ENCODE measurements around the gene AP1S1. TPM values are rescaled to one million over a fixed set of nuclear protein-coding genes. Genes with fewer than 3 reads are reported as not detected.
"Not testable (repeated sequence)": the region's sequence is repeated elsewhere in the genome, so short reads cannot be mapped to it uniquely, and the experiment has no call there.

Gene AP1S1
- total RNA-seq, 1 donor from 2014 or later, result 50.4 TPM

DNA sequence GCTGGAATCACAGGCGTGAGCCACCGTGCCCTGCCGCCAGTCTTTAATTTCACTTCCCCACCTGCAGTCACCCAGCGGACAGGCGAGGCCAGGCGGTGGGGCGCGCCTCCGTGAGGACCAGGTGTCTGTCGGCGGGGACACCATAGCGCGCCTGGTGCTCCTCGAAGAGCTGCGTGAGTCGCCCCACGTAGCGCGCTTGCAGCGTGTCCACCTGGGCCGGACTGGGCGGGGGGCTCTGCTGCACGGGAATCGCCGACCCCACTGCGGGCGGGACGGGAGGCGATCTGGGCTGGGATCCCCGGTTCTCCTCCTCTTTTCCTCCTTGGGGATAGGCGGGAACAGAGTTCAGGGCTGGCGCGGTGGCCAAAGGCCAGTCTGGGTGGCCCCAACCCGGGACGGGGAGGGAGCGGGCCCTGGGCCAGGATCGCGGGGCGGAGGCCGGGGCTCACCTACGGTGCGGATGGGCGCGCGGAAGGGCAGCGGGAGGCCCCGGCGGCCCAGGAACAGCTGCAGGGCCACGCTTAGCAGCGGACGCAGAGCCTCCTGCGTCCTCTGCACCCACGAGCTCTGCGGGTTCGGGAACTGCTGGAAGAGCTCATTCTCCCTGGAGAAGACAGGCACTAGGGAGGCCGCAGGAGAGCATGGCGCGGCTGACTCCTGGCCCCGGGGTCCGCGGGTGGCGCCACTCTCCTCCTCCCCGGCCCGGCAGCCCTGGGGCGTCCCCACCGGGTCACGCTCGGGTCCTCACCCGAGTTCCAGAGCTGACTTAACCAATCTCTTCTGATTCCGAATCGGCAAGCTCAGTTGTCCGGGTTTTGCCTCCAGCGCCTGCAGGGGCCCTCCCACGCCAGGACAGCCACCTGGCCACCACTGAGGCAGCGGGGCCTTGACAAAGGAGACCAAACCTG, 47.7 kb downstream of the AP1S1 start:
- H3K27me3 Mint-ChIP-seq (ENCODE audit: unreplicated experiment), result peaks cover 14% of the 10 kb centered on the region
- peaks cover 1% of the 10 kb centered on the region for H3K9me3 Mint-ChIP-seq (ENCODE audit: unreplicated experiment)
- no peak overlapping the region for H3K4me3 Mint-ChIP-seq (ENCODE audit: unreplicated experiment)
- H3K36me3 Mint-ChIP-seq (ENCODE audit: unreplicated experiment), result no peaks in the 10 kb centered on the region
- TF ChIP-seq, protein P1, sequence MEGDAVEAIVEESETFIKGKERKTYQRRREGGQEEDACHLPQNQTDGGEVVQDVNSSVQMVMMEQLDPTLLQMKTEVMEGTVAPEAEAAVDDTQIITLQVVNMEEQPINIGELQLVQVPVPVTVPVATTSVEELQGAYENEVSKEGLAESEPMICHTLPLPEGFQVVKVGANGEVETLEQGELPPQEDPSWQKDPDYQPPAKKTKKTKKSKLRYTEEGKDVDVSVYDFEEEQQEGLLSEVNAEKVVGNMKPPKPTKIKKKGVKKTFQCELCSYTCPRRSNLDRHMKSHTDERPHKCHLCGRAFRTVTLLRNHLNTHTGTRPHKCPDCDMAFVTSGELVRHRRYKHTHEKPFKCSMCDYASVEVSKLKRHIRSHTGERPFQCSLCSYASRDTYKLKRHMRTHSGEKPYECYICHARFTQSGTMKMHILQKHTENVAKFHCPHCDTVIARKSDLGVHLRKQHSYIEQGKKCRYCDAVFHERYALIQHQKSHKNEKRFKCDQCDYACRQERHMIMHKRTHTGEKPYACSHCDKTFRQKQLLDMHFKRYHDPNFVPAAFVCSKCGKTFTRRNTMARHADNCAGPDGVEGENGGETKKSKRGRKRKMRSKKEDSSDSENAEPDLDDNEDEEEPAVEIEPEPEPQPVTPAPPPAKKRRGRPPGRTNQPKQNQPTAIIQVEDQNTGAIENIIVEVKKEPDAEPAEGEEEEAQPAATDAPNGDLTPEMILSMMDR (IDR thresholded peaks at IDR 0.05; ENCODE audit: partially characterized antibody, unreplicated experiment), result no peak
- no peaks in the 10 kb centered on the region for H3K4me1 Mint-ChIP-seq (ENCODE audit: low read depth, unreplicated experiment)
- no peak overlapping the region for H3K27ac Mint-ChIP-seq (ENCODE audit: unreplicated experiment)
- DNase-seq, result no peak

DNA sequence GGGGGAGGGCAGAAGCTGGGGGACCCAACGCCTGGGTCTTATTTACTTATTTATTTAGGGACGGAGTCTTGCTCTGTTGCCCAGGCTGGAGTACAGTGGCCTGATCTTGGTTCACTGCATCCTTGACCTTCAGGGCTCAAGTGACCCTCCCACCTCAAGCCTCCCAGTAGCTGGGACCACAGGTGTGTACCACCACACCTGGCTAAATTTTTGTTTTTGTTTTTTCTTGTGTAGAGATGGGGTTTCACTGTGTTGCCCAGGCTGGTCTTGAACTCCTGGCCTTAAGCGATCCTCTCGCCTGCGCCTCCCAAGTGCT, 48.3 kb downstream of the AP1S1 start:
- H3K9me3 Mint-ChIP-seq (ENCODE audit: unreplicated experiment), result no peaks in the 10 kb centered on the region
- no peak overlapping the region for H3K4me3 Mint-ChIP-seq (ENCODE audit: unreplicated experiment)
- DNase-seq, result no peak
- H3K27me3 Mint-ChIP-seq (ENCODE audit: unreplicated experiment), result peaks cover 14% of the 10 kb centered on the region
- H3K4me1 Mint-ChIP-seq (ENCODE audit: low read depth, unreplicated experiment), result no peaks in the 10 kb centered on the region
- TF ChIP-seq, protein P1 (IDR thresholded peaks at IDR 0.05; ENCODE audit: partially characterized antibody, unreplicated experiment), result no peak
- no peak overlapping the region for H3K27ac Mint-ChIP-seq (ENCODE audit: unreplicated experiment)
- no peaks in the 10 kb centered on the region for H3K36me3 Mint-ChIP-seq (ENCODE audit: unreplicated experiment)

DNA sequence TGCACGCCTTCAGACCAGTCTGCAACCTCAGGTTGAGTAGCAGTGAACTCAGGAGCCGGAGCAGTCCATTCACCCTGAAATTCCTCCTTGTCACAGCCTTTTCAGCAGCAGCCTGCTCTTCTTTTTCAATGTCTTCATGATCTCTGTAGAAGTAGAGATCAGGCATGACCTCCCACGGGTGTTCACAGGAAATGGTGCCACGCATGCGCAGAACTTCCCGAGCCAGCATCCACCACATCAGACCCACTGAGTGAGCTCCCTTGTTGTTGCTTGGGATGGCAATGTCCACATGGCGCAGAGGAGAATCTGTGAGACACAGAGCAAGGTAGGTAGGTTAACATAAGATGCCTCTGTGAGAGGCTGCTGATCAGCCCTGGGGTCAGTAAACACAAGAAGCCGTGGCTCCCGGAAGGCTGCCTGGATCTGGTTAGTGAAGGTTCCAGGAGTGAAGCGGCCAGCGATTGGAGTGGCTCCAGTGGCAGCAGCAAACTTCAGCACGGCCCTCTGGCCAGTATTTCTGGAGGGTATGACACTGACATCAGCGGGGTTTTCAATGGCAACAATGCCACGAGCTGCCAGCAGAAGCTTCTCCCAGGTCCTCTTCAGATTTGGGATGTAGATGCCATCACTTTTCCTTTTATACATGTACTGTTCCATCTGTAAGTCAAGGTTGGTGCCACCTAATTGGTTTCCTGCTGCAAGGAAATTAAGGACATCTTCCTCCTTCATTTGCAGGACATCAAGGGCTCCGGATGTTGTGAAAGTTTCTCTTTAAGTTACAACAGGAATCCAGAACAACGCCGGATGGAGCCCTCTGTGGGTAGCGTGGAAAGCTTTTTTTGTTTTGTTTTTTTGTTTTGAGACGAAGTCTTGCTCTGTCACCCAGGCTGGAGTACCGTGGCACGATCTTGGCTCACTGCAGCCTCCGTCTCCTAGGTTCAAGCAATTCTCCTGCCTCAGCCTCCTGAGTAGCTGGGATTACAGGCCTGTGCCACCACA, 49.8 kb downstream of the AP1S1 start:
- not testable (repeated sequence) for DNase-seq; H3K36me3 Mint-ChIP-seq (ENCODE audit: unreplicated experiment); H3K27ac Mint-ChIP-seq (ENCODE audit: unreplicated experiment); H3K9me3 Mint-ChIP-seq (ENCODE audit: unreplicated experiment); H3K4me3 Mint-ChIP-seq (ENCODE audit: unreplicated experiment); H3K4me1 Mint-ChIP-seq (ENCODE audit: low read depth, unreplicated experiment)
- H3K27me3 Mint-ChIP-seq (ENCODE audit: unreplicated experiment), result peaks cover 14% of the 10 kb centered on the region

DNA sequence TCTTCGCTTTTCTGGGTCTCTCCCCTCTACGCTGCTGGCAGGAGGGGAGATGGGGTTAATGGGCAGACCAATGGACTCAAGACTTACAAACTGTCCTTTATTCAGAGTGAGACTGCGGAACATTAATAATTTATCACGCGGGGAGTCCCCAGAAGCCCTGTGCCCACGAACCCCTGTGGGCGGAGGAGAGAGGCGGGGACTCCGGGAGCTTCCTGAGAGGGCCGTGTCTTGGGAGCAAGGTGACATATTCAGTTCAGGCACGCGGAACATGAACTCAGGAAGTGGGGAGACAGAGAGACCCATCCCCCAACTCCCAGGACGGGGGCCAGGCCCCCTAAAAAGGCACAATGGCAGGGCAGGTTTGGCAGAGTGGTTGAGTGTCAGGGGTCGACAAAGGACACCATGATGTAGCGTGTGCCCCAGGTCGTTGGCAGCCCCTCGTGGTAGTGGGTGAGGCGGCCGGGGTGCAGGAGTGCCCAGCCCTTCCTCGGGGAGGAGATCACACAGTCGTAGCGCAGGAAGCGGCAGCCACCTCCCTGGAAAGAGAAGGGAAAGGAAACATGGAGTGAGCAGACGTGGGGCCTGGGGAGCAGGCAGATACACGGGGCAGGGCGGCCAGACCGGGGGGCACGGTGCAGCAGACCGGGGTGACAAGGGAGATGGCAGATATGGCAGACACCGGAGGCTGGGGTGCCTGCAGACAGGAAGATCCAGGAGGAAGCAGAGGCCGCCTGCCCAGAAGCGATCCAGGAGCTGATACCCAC, 51.8 kb downstream of the AP1S1 start:
- TF ChIP-seq, protein P1 (IDR thresholded peaks at IDR 0.05; ENCODE audit: partially characterized antibody, unreplicated experiment), result no peak
- Mint-ChIP-seq H3K27ac (ENCODE audit: unreplicated experiment) (no peak overlapping the region), H3K4me1 (ENCODE audit: low read depth, unreplicated experiment) (no peaks in the 10 kb centered on the region), H3K36me3 (ENCODE audit: unreplicated experiment) (no peaks in the 10 kb centered on the region), H3K9me3 (ENCODE audit: unreplicated experiment) (peaks cover 2% of the 10 kb centered on the region), H3K4me3 (ENCODE audit: unreplicated experiment) (no peak overlapping the region), H3K27me3 (ENCODE audit: unreplicated experiment) (peaks cover 8% of the 10 kb centered on the region)
- no peak for DNase-seq

DNA sequence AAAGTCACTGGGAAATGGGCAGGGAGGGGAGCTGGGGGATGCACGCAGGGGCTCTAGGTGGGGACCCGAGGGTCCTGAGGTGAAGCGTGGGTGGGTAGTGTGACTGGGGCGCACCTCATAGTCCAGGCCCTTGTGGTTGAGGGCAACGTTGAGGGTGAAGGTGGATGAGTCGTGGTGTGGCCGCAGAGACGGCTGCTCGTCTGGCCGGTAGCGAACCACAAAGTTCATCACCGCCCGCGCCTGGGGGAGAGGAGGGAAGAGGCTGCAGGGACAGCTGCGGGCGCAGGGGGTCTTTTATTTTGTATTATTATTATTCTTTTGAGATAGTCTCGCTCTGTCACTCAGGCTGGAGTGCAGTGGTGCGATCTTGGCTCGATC, 52.4 kb downstream of the AP1S1 start:
- H3K4me3 Mint-ChIP-seq (ENCODE audit: unreplicated experiment), result no peak overlapping the region
- no peak overlapping the region for H3K27ac Mint-ChIP-seq (ENCODE audit: unreplicated experiment)
- TF ChIP-seq, protein P1 (IDR thresholded peaks at IDR 0.05; ENCODE audit: partially characterized antibody, unreplicated experiment), result no peak
- DNase-seq, result no peak
- peaks cover 2% of the 10 kb centered on the region for H3K9me3 Mint-ChIP-seq (ENCODE audit: unreplicated experiment)
- peaks cover 8% of the 10 kb centered on the region for H3K27me3 Mint-ChIP-seq (ENCODE audit: unreplicated experiment)
- H3K4me1 Mint-ChIP-seq (ENCODE audit: low read depth, unreplicated experiment), result no peaks in the 10 kb centered on the region
- no peaks in the 10 kb centered on the region for H3K36me3 Mint-ChIP-seq (ENCODE audit: unreplicated experiment)
